GM12865 (cell line): ENCODE results near the gene ECI1.

ENCODE experiments used
- DNase-seq: peaks from one replicate; pipeline ENCODE4 v3.0.0; 2010; ENCODE audit warnings: low read depth
- H3K4me3 ChIP-seq: 2 replicates; pipeline ENCODE4 v1.5.1; 2011; ENCODE audit warnings: mild to moderate bottlenecking, low read depth, low read length, control low read depth
- TF ChIP-seq, protein P1 (sequence below): IDR thresholded peaks from 2 replicates; pipeline ENCODE4 v1.5.1; 2011; ENCODE audit warnings: low read length, control low read depth, low read depth, inconsistent platforms; ENCODE audit not compliant: insufficient read depth; ENCODE audit errors: missing control alignments

Gene ECI1

DNA sequence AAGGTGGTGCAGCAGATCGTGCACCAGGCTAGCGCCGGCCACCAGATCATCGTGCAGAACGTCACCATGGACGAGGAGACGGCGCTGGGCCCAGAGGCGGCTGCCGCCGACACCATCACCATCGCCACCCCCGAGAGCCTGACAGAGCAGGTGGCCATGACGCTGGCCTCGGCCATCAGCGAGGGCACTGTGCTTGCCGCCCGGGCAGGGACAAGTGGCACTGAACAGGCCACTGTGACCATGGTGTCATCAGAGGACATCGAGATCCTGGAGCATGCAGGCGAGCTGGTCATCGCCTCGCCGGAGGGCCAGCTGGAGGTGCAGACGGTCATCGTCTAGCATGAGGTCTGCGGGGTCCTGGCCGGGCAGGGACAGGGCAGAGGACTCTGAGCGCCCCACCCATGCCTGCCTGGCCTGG is 16.1 kb downstream of the ECI1 start:
- H3K4me3 ChIP-seq: no peak overlapping the region
- no peak for DNase-seq
- TF ChIP-seq, protein P1, sequence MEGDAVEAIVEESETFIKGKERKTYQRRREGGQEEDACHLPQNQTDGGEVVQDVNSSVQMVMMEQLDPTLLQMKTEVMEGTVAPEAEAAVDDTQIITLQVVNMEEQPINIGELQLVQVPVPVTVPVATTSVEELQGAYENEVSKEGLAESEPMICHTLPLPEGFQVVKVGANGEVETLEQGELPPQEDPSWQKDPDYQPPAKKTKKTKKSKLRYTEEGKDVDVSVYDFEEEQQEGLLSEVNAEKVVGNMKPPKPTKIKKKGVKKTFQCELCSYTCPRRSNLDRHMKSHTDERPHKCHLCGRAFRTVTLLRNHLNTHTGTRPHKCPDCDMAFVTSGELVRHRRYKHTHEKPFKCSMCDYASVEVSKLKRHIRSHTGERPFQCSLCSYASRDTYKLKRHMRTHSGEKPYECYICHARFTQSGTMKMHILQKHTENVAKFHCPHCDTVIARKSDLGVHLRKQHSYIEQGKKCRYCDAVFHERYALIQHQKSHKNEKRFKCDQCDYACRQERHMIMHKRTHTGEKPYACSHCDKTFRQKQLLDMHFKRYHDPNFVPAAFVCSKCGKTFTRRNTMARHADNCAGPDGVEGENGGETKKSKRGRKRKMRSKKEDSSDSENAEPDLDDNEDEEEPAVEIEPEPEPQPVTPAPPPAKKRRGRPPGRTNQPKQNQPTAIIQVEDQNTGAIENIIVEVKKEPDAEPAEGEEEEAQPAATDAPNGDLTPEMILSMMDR: no peak

DNA sequence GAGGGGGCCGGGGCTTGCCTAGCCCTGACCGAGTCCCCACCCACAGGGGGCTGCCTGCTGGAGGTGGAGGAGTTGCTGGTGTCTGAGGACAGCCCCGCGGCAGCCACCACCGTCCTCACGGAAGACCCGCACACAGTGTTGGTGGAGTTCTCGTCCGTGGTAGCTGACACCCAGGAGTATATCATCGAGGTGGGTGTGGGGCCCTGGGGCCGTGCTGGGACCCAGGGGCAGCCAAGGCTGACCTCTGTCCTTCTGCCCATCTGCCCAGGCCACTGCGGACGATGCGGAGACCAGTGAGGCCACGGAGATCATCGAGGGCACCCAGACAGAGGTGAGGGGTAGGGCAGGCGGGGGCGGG is 16.6 kb downstream of the ECI1 start:
- no peak for DNase-seq
- TF ChIP-seq, protein P1: no peak
- no peak overlapping the region for H3K4me3 ChIP-seq

DNA sequence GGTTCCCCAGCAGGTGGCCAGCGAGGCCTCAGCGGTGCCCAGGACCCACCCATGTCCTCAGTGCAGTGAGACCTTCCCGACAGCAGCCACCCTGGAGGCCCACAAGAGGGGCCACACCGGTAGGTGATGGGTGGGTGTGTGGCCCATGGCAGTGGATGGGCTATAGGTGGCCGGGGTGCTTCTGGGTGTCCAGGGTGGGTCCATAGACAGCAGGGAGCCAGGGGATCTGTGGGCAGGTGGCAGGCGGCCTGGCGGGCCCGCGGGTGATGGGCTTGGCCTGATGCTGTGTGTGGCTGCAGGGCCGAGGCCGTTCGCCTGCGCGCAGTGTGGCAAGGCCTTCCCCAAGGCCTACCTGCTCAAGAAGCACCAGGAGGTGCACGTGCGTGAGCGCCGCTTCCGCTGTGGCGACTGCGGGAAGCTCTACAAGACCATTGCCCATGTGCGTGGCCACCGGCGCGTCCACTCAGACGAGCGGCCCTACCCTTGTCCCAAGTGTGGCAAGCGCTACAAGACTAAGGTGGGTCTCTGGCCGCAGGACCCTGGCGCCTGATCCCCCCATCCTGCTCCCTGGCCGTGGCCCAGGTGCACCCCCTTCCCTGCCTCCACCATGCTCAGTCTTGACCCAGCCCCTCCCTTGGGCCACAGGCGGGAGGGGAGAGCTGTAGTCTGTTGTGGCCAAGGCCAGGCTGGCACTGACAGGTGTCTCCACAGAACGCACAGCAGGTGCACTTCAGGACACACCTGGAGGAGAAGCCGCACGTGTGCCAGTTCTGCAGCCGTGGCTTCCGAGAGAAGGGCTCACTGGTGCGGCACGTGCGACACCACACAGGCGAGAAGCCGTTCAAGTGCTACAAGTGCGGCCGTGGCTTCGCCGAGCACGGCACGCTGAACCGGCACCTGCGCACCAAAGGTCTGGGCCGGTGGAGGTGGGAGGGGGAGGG is 17.2 kb downstream of the ECI1 start:
- TF ChIP-seq, protein P1: no peak
- H3K4me3 ChIP-seq: no peak overlapping the region
- DNase-seq: no peak

DNA sequence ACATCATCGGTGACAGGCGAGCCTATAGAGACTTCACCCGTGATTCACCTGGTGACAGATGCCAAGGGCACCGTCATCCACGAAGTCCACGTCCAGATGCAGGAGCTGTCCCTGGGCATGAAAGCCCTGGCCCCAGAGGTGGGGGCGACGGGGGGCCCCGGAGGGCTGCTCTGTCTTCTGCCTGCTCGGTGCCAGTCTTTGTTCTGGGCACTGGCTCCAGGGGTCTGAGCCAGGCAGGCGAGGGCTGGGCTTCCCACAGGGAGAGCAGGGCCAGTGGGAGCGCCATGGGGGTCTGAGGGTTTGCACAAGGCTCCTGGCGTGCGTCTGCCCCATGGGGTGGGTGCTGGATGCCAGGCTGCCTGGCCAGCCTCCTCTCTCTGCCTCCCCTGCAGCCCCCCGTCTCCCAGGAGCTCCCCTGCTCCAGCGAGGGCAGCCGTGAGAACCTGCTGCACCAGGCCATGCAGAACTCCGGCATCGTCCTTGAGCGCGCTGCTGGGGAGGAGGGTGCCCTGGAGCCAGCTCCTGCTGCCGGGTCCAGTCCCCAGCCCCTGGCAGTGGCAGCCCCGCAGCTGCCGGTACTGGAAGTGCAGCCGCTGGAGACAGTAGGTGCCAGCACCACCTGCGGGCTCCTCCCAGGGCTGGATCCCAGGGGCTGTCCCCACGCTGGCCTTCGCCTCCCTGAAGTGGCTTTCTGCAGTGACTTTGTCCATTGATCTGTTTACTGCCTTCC is 18.2 kb downstream of the ECI1 start:
- TF ChIP-seq, protein P1: no peak
- no peak overlapping the region for H3K4me3 ChIP-seq
- DNase-seq: no peak

DNA sequence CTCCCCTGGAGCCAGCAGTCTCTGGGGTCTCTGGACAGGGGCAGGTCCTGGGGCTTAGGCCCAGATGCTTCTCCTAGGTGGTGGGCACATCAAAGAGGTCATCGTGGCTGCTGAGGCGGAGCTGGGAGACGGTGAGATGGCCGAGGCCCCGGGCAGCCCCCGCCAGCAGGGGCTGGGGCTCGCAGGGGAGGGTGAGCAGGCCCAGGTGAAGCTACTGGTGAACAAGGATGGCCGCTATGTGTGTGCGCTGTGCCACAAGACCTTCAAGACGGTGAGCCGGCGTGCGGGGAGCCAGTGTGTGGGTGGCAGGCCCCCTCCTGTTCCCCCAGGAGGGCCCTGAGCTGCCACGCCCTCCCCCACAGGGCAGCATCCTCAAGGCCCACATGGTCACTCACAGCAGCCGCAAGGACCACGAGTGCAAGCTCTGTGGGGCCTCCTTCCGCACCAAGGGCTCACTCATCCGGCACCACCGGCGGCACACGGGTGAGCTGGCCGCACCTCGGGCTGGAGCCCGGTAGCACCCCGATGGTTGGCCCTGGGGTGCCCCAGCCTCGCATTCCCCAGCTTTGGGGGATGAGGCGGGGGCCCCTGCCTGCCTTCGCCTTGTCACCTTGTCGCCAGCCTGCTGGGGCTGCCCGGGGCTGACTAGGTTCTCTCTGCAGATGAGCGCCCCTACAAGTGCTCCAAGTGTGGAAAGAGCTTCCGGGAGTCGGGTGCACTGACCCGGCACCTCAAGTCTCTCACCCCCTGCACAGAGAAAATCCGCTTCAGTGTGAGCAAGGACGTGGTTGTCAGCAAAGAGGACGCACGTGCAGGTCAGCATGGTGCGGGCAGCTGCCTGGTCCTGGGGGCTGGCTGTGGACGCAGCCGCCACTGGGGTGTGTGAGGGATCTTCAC is 19.0 kb downstream of the ECI1 start:
- TF ChIP-seq, protein P1: no peak
- no peak overlapping the region for H3K4me3 ChIP-seq
- no peak for DNase-seq

DNA sequence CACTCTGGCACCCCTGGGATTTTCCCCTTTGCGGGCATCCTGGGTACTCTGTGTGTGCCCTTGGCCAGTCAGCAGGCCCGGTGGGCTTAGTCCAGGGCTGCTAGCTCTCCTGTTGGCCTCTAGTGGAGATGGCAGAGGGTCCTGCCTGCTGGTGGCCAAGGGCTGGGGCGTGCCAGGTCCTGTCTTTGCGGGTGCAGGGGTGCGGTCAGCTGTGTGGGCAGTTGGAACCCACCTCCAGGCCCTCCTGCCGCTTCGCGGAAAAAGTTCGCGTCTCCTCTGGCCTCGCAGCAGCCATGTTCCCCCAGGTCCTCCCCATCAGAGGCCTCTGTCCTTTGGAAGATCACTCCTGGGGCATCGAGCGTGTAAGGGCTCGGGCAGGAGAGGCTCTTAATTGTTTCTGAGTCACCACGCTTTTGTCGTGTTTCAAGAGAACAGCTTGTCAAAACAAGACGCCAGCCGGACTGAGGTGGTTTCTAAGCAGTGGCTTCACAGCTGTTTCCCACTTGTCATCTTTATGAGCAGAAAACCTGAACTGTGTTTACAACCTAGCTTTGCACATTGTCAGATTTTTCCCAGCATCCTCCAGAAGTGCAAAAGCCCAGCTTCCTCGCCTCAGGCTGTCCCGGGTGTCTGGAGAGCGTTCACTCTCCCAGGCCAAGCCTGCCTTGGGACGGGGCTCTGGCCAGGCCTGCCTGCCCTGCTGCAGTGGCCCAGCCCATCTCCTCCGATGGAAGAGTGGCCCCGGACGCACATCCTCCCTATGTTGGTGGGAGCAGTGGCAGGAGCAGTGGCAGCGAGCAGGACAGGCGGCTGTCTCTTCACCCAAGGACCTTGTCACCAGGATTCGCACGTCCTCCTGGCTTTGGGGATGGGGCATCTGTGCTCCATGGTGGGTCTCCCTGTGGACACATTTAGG is 20.1 kb downstream of the ECI1 start:
- no peak for DNase-seq
- H3K4me3 ChIP-seq: no peak overlapping the region
- TF ChIP-seq, protein P1: no peak
